HepG2 (cell line): ENCODE measurements around the gene SF3B5. TPM values are rescaled to one million over a fixed set of nuclear protein-coding genes. Genes with fewer than 3 reads are reported as not detected.

ENCODE experiments used
- FOSL2 ChIP-seq: sonication (generic); formaldehyde crosslinking; IDR thresholded peaks from 2 replicates; pipeline ENCODE4 v1.4.0; 2020; ENCODE audit warnings: missing genetic modification reagents
- HCFC1 ChIP-seq: fragments of 150-350 bp; IDR thresholded peaks from 2 replicates; pipeline ENCODE4 v1.6.1; 2014; ENCODE audit warnings: low read depth, low read length
- MAZ ChIP-seq, 2 experiments: sonication (generic) in 1 of 2; formaldehyde crosslinking in 1 of 2; IDR thresholded peaks; 2 replicates each; pipeline versions ENCODE4 v1.5.0 to v1.6.1; 2012 to 2020; ENCODE audit warnings: low read depth in 2 of 2, mild to moderate bottlenecking in 2 of 2, borderline replicate concordance in 1 of 2, improper control_type of control experiment in 1 of 2, low read length in 1 of 2, missing genetic modification reagents in 1 of 2, moderate library complexity in 1 of 2
- POLR2AphosphoS2 ChIP-seq: IDR thresholded peaks from 2 replicates; pipeline ENCODE4 v1.6.1; 2011; ENCODE audit warnings: low read depth, low read length, improper control_type of control experiment
- SCMH1 ChIP-seq: sonication (generic); formaldehyde crosslinking; IDR thresholded peaks from 2 replicates; pipeline ENCODE4 v1.9.0; 2021; ENCODE audit warnings: missing genetic modification reagents, mild to moderate bottlenecking, borderline replicate concordance
- SNRNP70 ChIP-seq: fragments of 200-400 bp; formaldehyde crosslinking; IDR thresholded peaks from 2 replicates; pipeline ENCODE4 v1.6.1; 2017; ENCODE audit warnings: mild to moderate bottlenecking, low read depth, low read length, moderate library complexity
- U2AF1 ChIP-seq: fragments of 200-400 bp; formaldehyde crosslinking; optimal IDR thresholded peaks from 2 replicates; pipeline ENCODE3; 2017; ENCODE audit warnings: mild to moderate bottlenecking, low read depth, low read length
- ZFP36L1 ChIP-seq: sonication (generic); formaldehyde crosslinking; IDR thresholded peaks from 2 replicates; pipeline ENCODE4 v1.8.0; 2022; ENCODE audit warnings: mild to moderate bottlenecking, missing genetic modification reagents, moderate library complexity
- ZHX2 ChIP-seq, 2 experiments: sonication (generic) in 1 of 2; formaldehyde crosslinking in 1 of 2; IDR thresholded peaks; 2 replicates each; pipeline versions ENCODE4 v1.6.1 to v1.9.0; 2014 to 2022; ENCODE audit warnings: antibody characterized with exemption in 1 of 2, borderline replicate concordance in 1 of 2, inconsistent platforms in 1 of 2, low read depth in 1 of 2, missing genetic modification reagents in 1 of 2
- ZNF224 ChIP-seq: sonication (generic); formaldehyde crosslinking; IDR thresholded peaks from 2 replicates; pipeline ENCODE4 v1.5.0; 2020; ENCODE audit warnings: mild to moderate bottlenecking, missing genetic modification reagents
- ZNF775 ChIP-seq: sonication (generic); formaldehyde crosslinking; IDR thresholded peaks from 2 replicates; pipeline ENCODE4 v1.4.0; 2020; ENCODE audit warnings: missing genetic modification reagents, mild to moderate bottlenecking, moderate library complexity, borderline replicate concordance
- polyA plus RNA-seq, 8 experiments: library from polyadenylated mRNA; depleted of rRNA in 3 of 8; stranded (reverse) in 7 of 8; unstranded in 1 of 8; fragments of >200 nt; fragmentation: Illumina TruSeq in 4 of 8; extraction: Trizol in 4 of 8; gene quantifications; 2 replicates each; pipeline versions ENCODE4 v1.2.1 to v1.2.3, GENCODE V29; 2011 to 2016; ENCODE audit warnings: low read depth in 4 of 8, missing spikeins in 1 of 8, mixed read lengths in 1 of 8; ENCODE audit not compliant: insufficient read depth in 1 of 8
- total RNA-seq, 5 experiments: library from RNA; depleted of rRNA; stranded (reverse); fragments of >200 nt; fragmentation: Illumina TruSeq; extraction: Trizol; gene quantifications; 2 replicates each; pipeline ENCODE4 v1.2.3, GENCODE V29; 2016; ENCODE audit warnings: low read depth in 1 of 5
- TF ChIP-seq, protein P1 (sequence below): sonication (generic); formaldehyde crosslinking; IDR thresholded peaks from 2 replicates; pipeline ENCODE4 v1.5.0; 2020; ENCODE audit warnings: missing genetic modification reagents

Gene SF3B5
- total and polyA plus RNA-seq, 2 of the 13 experiments (the other 11 are each of a cell fraction or from before 2014, with no cell fraction given): 263 to 292 TPM

DNA sequence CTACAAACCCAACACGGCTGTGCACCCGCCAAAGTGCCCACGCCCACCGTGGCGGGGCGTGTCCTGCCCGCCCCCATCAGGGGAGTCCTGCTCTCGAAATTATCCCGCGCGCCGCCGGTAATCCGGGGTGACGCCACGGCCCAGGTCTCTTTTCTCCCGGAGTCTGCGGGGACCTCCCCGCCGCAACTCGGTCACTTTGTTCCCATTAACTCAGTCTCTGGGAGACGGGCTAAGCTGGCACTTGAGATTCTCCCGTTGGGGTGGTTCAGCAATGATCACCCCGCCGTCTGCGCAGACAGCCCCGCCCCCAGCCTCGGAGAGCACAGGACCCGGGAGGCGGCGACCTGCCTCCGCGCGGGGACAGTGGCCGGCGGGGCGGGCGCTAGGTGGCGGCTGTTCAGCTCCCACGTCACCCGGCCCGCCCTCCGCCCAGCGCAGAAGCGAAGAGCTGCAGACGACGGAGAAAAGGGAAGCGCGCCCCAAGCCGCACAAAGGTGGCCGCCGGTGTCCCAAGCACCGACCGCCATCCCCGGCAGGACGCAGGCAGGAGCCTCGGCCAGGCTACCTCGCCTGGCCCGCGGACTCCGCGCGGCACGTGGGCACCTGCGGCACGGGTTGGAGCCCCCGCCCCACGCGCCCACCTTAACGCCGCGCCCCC, 31.5 kb downstream of the SF3B5 start (continued):
- TF ChIP-seq SNRNP70 (no peak), POLR2AphosphoS2 (no peak), SCMH1 (no peak), HCFC1 (no peak), ZNF775 (CRISPR knock-in tag) (no peak), U2AF1 (peak; percentile 47), FOSL2 (CRISPR knock-in tag) (peak; percentile 43; the same call in 1 of the 2 replicates), ZNF224 (CRISPR knock-in tag) (no peak), MAZ (IDR thresholded peaks at IDR 0.05; ENCODE audit: borderline replicate concordance, low read depth, low read length) (peak; percentile 42; the same call in 1 of the 2 replicates), MAZ (CRISPR knock-in tag; IDR thresholded peaks at IDR 0.05; ENCODE audit: low read depth) (peak; percentile 62), ZHX2 (IDR thresholded peaks at IDR 0.05; ENCODE audit: low read depth) (no peak), ZHX2 (CRISPR knock-in tag; IDR thresholded peaks at IDR 0.05; ENCODE audit: borderline replicate concordance) (no peak), ZFP36L1 (0 out of 2 replicates have a peak, but pooled peaks have one; percentile 4)
- TF ChIP-seq, protein P1, sequence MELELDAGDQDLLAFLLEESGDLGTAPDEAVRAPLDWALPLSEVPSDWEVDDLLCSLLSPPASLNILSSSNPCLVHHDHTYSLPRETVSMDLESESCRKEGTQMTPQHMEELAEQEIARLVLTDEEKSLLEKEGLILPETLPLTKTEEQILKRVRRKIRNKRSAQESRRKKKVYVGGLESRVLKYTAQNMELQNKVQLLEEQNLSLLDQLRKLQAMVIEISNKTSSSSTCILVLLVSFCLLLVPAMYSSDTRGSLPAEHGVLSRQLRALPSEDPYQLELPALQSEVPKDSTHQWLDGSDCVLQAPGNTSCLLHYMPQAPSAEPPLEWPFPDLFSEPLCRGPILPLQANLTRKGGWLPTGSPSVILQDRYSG: no peak
